RWPE2 (cell line): ENCODE data around the gene SNRNP35.

ENCODE experiments used
- ATAC-seq: fragments of 200-7000 bp; cut with Tn5 transposase; 3 replicates; pipeline ENCODE4 v1.9.1; 2021; ENCODE audit warnings: low read depth
- DNase-seq: peaks from one replicate; pipeline ENCODE4 v3.0.0-alpha.2; 2020; ENCODE audit warnings: low spot score
- H3K27ac ChIP-seq: fragments of 450-650 bp; 2 replicates; pipeline ENCODE4 v1.5.1; 2017; ENCODE audit warnings: mild to moderate bottlenecking; ENCODE audit not compliant: poor library complexity, severe bottlenecking
- H3K27me3 ChIP-seq: fragments of 250-450 bp; sonication (Bioruptor Pico); 2 replicates; pipeline ENCODE4 v1.5.1; 2021; ENCODE audit warnings: mild to moderate bottlenecking, moderate library complexity; ENCODE audit not compliant: insufficient read depth, poor library complexity, severe bottlenecking
- H3K36me3 ChIP-seq: fragments of 250-450 bp; sonication (Bioruptor Pico); 2 replicates; pipeline ENCODE4 v1.5.1; 2020; ENCODE audit warnings: low read depth, mild to moderate bottlenecking, moderate library complexity
- H3K4me1 ChIP-seq: fragments of 250-450 bp; sonication (Bioruptor Pico); 2 replicates; pipeline ENCODE4 v1.5.1; 2021; ENCODE audit warnings: mild to moderate bottlenecking, moderate library complexity; ENCODE audit not compliant: insufficient read depth, poor library complexity, severe bottlenecking
- H3K4me3 ChIP-seq: fragments of 250-450 bp; sonication (Bioruptor Pico); 2 replicates; pipeline ENCODE4 v1.5.1; 2021; ENCODE audit warnings: mild to moderate bottlenecking, moderate library complexity; ENCODE audit not compliant: severe bottlenecking
- H3K9me3 ChIP-seq: fragments of 250-450 bp; sonication (Bioruptor Pico); 2 replicates; pipeline ENCODE4 v1.5.1; 2021; ENCODE audit warnings: mild to moderate bottlenecking, moderate library complexity; ENCODE audit not compliant: severe bottlenecking
- CTCF ChIP-seq: fragments of 450-650 bp; IDR thresholded peaks from one replicate; pipeline ENCODE4 v1.5.1; 2017; ENCODE audit warnings: mild to moderate bottlenecking, moderate library complexity; ENCODE audit not compliant: poor library complexity, severe bottlenecking

Gene SNRNP35

GRCh38 chr12:123471374-123472068, 13.6 kb downstream of the SNRNP35 start:
- Histone ChIP-seq H3K27me3 (no peaks in the 10 kb centered on the region), H3K9me3 (no peaks in the 10 kb centered on the region), H3K4me3 (no peak overlapping the region), H3K4me1 (no peaks in the 10 kb centered on the region), H3K27ac (no peak overlapping the region), H3K36me3 (peaks cover 37% of the 10 kb centered on the region)
- ATAC-seq (peak; percentile 46; the same call in 2 of the 3 replicates), DNase-seq (no peak)
- no peak for TF ChIP-seq CTCF

GRCh38 chr12:123472438-123472849, 14.5 kb downstream of the SNRNP35 start:
- H3K9me3 ChIP-seq, result no peaks in the 10 kb centered on the region
- H3K4me1 ChIP-seq, result no peaks in the 10 kb centered on the region
- TF ChIP-seq CTCF, result no peak
- no peaks in the 10 kb centered on the region for H3K27me3 ChIP-seq
- H3K27ac ChIP-seq, result no peak overlapping the region
- no peak for ATAC-seq
- no peak overlapping the region for H3K4me3 ChIP-seq
- no peak for DNase-seq
- H3K36me3 ChIP-seq, result peaks cover 37% of the 10 kb centered on the region

- Histone ChIP-seq H3K4me1 (no peaks in the 10 kb centered on the region), H3K4me3 (no peak overlapping the region), H3K27me3 (no peaks in the 10 kb centered on the region), H3K36me3 (peaks cover 37% of the 10 kb centered on the region), H3K27ac (no peak overlapping the region), H3K9me3 (no peaks in the 10 kb centered on the region)
- no peak for DNase-seq
- TF ChIP-seq CTCF, result no peak
- no peak for ATAC-seq
These were observed 16.7 kb downstream of the SNRNP35 start for GRCh38 chr12:123474485-123475245.

GRCh38 chr12:123475246-123475703, 17.3 kb downstream of the SNRNP35 start:
- Histone ChIP-seq H3K4me1 (no peaks in the 10 kb centered on the region), H3K27ac (no peak overlapping the region), H3K4me3 (no peak overlapping the region), H3K9me3 (no peaks in the 10 kb centered on the region), H3K27me3 (no peaks in the 10 kb centered on the region), H3K36me3 (peaks cover 37% of the 10 kb centered on the region)
- no peak for DNase-seq
- no peak for TF ChIP-seq CTCF
- ATAC-seq, result no peak

GRCh38 chr12:123478069-123478468, 20.1 kb downstream of the SNRNP35 start:
- H3K4me3 ChIP-seq, result no peak overlapping the region
- peaks cover 14% of the 10 kb centered on the region for H3K36me3 ChIP-seq
- H3K27ac ChIP-seq, result no peak overlapping the region
- no peaks in the 10 kb centered on the region for H3K9me3 ChIP-seq
- TF ChIP-seq CTCF, result no peak
- H3K4me1 ChIP-seq, result no peaks in the 10 kb centered on the region
- no peaks in the 10 kb centered on the region for H3K27me3 ChIP-seq
- DNase-seq, result no peak
- no peak for ATAC-seq
